ENCODE measurements around the gene PSD4. TPM values are rescaled to one million over a fixed set of nuclear protein-coding genes. Genes with fewer than 3 reads are reported as not detected.

Gene PSD4
- total RNA-seq, 2 donors from 2014 or later, result 5.2 to 13.3 TPM

GRCh38 chr2:113167115-113167932 lies 6.4 kb upstream of the PSD4 start:
- Histone ChIP-seq H3K36me3 (ENCODE audit: control insufficient read depth, insufficient read depth, low read length) (no peaks in the 10 kb centered on the region), H3K4me3 (ENCODE audit: low read length) (no peak overlapping the region), H3K4me1 (ENCODE audit: control insufficient read depth, insufficient read depth, low read length) (no peaks in the 10 kb centered on the region), H3K9me3 (ENCODE audit: control insufficient read depth, low read length) (no peaks in the 10 kb centered on the region), H3K27me3 (ENCODE audit: control insufficient read depth, insufficient read depth, low read length, poor library complexity, severe bottlenecking) (no peaks in the 10 kb centered on the region), H3K9ac (ENCODE audit: extremely low read depth, low read length, poor library complexity, severe bottlenecking) (no peak overlapping the region), H3K27ac (ENCODE audit: low read depth, low read length) (no peak overlapping the region)
- Mint-ChIP-seq H3K4me3 (no peak overlapping the region), H3K36me3 (ENCODE audit: low read depth) (no peaks in the 10 kb centered on the region), H3K9me3 (no peaks in the 10 kb centered on the region), H3K4me1 (peaks cover 2% of the 10 kb centered on the region), H3K27me3 (ENCODE audit: insufficient read depth) (no peaks in the 10 kb centered on the region), H3K27ac (no peak overlapping the region)
- no peak for TF ChIP-seq CTCF (conservative IDR thresholded peaks at IDR 0.05)
- DNase-seq, result no peak
- 89 to 100% methylated on average over 2 to 12 of the region's 12 CpGs for WGBS, 2 experiments (ENCODE audit: insufficient coverage in 1 of 2, insufficient read length in 1 of 2)

DNA sequence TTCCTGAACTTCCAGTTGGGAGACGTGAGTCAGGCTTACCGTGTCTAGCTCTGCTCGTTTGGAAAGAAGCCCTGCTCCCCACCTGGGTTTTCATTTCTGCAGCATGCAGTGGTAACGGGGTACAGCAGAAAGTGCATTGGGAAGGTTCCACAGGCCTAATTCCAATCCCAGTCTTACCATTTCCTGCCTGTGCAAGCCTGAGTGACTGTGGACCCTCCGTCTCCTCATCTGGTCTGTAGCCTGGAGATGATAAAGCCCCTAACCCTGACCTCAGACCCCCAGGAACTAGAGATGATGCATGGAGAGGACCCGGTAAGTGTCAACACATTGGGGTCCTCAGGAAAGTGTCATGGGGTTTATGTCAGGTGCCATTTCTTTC lies 5.8 kb upstream of the PSD4 start:
- Histone ChIP-seq H3K4me3 (ENCODE audit: low read length) (no peak overlapping the region), H3K36me3 (ENCODE audit: control insufficient read depth, insufficient read depth, low read length) (no peaks in the 10 kb centered on the region), H3K9ac (ENCODE audit: extremely low read depth, low read length, poor library complexity, severe bottlenecking) (no peak overlapping the region), H3K4me1 (ENCODE audit: control insufficient read depth, insufficient read depth, low read length) (no peaks in the 10 kb centered on the region), H3K9me3 (ENCODE audit: control insufficient read depth, low read length) (no peaks in the 10 kb centered on the region), H3K27ac (ENCODE audit: low read depth, low read length) (no peak overlapping the region), H3K27me3 (ENCODE audit: control insufficient read depth, insufficient read depth, low read length, poor library complexity, severe bottlenecking) (no peaks in the 10 kb centered on the region)
- 92 to 97% methylated on average over 6 of the region's 6 CpGs for WGBS, 2 experiments (ENCODE audit: insufficient coverage in 1 of 2, insufficient read length in 1 of 2)
- Mint-ChIP-seq H3K27me3 (ENCODE audit: insufficient read depth) (no peaks in the 10 kb centered on the region), H3K4me3 (no peak overlapping the region), H3K4me1 (peaks cover 2% of the 10 kb centered on the region), H3K9me3 (no peaks in the 10 kb centered on the region), H3K27ac (no peak overlapping the region), H3K36me3 (ENCODE audit: low read depth) (no peaks in the 10 kb centered on the region)
- no peak for TF ChIP-seq CTCF (conservative IDR thresholded peaks at IDR 0.05)
- DNase-seq, result no peak

DNA sequence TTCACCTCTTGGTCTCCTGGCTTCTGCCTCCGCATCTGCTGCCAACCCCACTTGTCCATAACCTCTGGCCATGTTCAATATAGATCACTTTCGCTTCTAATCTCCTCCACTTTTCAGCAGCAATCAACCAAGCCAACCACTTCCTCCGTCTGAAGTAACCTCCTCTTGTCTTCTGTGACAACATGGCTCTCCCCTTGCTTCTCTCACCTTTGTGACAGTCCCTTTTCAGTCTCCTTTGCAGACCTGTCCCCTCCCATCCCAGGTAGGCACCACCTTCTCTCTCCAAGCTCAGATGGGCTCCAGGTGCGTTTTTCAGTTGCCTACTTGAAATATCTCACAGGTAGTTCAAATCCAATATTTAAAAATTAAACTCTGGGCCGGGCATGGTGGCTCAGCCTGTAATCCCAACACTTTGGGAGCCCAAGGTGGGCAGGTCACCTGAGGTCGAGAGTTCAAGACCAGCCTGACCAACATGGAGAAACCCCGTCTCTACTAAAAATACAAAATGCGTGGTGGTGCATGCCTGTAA lies 4.7 kb upstream of the PSD4 start:
- no peak for DNase-seq
- Mint-ChIP-seq H3K27me3 (ENCODE audit: insufficient read depth) (no peaks in the 10 kb centered on the region), H3K9me3 (no peaks in the 10 kb centered on the region), H3K36me3 (ENCODE audit: low read depth) (no peaks in the 10 kb centered on the region), H3K4me1 (peaks cover 7% of the 10 kb centered on the region), H3K27ac (no peak overlapping the region), H3K4me3 (no peak overlapping the region)
- Histone ChIP-seq H3K9me3 (ENCODE audit: control insufficient read depth, low read length) (no peaks in the 10 kb centered on the region), H3K4me3 (ENCODE audit: low read length) (no peak overlapping the region), H3K27me3 (ENCODE audit: control insufficient read depth, insufficient read depth, low read length, poor library complexity, severe bottlenecking) (no peaks in the 10 kb centered on the region), H3K36me3 (ENCODE audit: control insufficient read depth, insufficient read depth, low read length) (no peaks in the 10 kb centered on the region), H3K27ac (ENCODE audit: low read depth, low read length) (no peak overlapping the region), H3K4me1 (ENCODE audit: control insufficient read depth, insufficient read depth, low read length) (no peaks in the 10 kb centered on the region), H3K9ac (ENCODE audit: extremely low read depth, low read length, poor library complexity, severe bottlenecking) (no peak overlapping the region)
- no peak for TF ChIP-seq CTCF (conservative IDR thresholded peaks at IDR 0.05)
- 92 to 96% methylated on average over 8 of the region's 8 CpGs for WGBS, 2 experiments (ENCODE audit: insufficient coverage in 1 of 2, insufficient read length in 1 of 2)
